22Rv1 (cell line): Measurements from ENCODE around the gene ITPRIPL2.

Source experiments
- ZFX ChIP-seq: fragments of 450-650 bp; IDR thresholded peaks from 2 replicates; pipeline ENCODE4 v1.6.1; 2017; ENCODE audit warnings: antibody characterized with exemption, borderline replicate concordance
- TF ChIP-seq, protein P1 (sequence below): fragments of 450-650 bp; IDR thresholded peaks from 2 replicates; pipeline ENCODE4 v1.5.1; 2017; ENCODE audit warnings: mild to moderate bottlenecking

DNA sequence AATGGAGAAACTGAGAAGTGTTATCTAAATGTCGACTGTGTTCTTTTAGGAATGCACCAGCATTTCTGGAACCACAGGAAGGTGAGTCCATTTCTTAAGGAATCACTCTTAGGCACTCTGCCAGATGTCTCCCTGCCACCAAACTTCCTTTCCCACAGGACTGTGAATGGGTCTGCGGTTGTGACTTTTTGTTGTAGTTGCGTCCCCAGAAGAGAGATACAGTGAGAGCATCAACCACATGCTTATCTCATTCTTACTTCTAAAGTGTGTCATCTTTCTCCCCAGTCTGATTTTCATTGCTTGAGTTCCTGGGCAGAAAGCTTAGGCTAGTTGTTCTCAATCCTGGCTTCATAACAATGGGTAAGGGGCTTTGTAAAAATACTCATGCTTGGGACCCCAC is 13.4 kb downstream of the ITPRIPL2 start:
- TF ChIP-seq, protein P1, sequence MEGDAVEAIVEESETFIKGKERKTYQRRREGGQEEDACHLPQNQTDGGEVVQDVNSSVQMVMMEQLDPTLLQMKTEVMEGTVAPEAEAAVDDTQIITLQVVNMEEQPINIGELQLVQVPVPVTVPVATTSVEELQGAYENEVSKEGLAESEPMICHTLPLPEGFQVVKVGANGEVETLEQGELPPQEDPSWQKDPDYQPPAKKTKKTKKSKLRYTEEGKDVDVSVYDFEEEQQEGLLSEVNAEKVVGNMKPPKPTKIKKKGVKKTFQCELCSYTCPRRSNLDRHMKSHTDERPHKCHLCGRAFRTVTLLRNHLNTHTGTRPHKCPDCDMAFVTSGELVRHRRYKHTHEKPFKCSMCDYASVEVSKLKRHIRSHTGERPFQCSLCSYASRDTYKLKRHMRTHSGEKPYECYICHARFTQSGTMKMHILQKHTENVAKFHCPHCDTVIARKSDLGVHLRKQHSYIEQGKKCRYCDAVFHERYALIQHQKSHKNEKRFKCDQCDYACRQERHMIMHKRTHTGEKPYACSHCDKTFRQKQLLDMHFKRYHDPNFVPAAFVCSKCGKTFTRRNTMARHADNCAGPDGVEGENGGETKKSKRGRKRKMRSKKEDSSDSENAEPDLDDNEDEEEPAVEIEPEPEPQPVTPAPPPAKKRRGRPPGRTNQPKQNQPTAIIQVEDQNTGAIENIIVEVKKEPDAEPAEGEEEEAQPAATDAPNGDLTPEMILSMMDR = no peak
- TF ChIP-seq ZFX = no peak
